GM12878 (cell line): Measurements from ENCODE around the gene FUT6.

Experiments used
- CBFB ChIP-seq: IDR thresholded peaks from 2 replicates; pipeline ENCODE4 v1.6.1; 2016; ENCODE audit warnings: antibody characterized with exemption, low read depth
- CBX3 ChIP-seq: fragments of 200-600 bp; sonication (generic); IDR thresholded peaks from 2 replicates; pipeline ENCODE4 v1.6.1; 2016; ENCODE audit warnings: low read depth, borderline replicate concordance
- CTCF ChIP-seq, 3 experiments: IDR thresholded peaks in 2 of 3; conservative IDR thresholded peaks in 1 of 3; 2 replicates each; pipeline ENCODE4 v1.5.1; 2011; ENCODE audit warnings: low read depth in 3 of 3, low read length in 3 of 3, mild to moderate bottlenecking in 3 of 3, control low read depth in 2 of 3, moderate library complexity in 2 of 3, inconsistent platforms in 1 of 3, mixed read lengths in 1 of 3; ENCODE audit not compliant: control insufficient read depth in 2 of 3, insufficient read depth in 1 of 3; ENCODE audit errors: extremely low read depth in 1 of 3
- FOS ChIP-seq: IDR thresholded peaks from 3 replicates; pipeline ENCODE4 v1.6.1; 2011; ENCODE audit warnings: borderline replicate concordance; ENCODE audit not compliant: insufficient read length; ENCODE audit errors: extremely low read depth
- GABPA ChIP-seq: IDR thresholded peaks from 2 replicates; pipeline ENCODE4 v1.6.1; 2014; ENCODE audit warnings: antibody characterized with exemption, low read depth, mild to moderate bottlenecking, inconsistent platforms
- JUNB ChIP-seq: IDR thresholded peaks from 2 replicates; pipeline ENCODE4 v1.6.1; 2016; ENCODE audit warnings: antibody characterized with exemption, mild to moderate bottlenecking
- MAX ChIP-seq: IDR thresholded peaks from 2 replicates; pipeline ENCODE4 v1.6.1; 2012; ENCODE audit warnings: low read depth, low read length, improper control_type of control experiment
- PKNOX1 ChIP-seq: fragments of 450-650 bp; IDR thresholded peaks from 2 replicates; pipeline ENCODE4 v1.6.1; 2016; ENCODE audit warnings: mild to moderate bottlenecking
- POLR2A ChIP-seq: IDR thresholded peaks from 2 replicates; pipeline ENCODE4 v1.6.1; 2011; ENCODE audit warnings: low read depth, mild to moderate bottlenecking, low read length
- POLR2AphosphoS5 ChIP-seq: IDR thresholded peaks from 2 replicates; pipeline ENCODE4 v1.6.1; 2011; ENCODE audit warnings: mild to moderate bottlenecking, low read length, inconsistent platforms
- SIN3A ChIP-seq: IDR thresholded peaks from 2 replicates; pipeline ENCODE4 v1.6.1; 2012; ENCODE audit warnings: low read depth, low read length, improper control_type of control experiment
- SP1 ChIP-seq: IDR thresholded peaks from one replicate; pipeline ENCODE4 v1.6.1; 2011; ENCODE audit warnings: low read depth, low read length
- TARDBP ChIP-seq: IDR thresholded peaks from 2 replicates; pipeline ENCODE4 v1.6.1; 2016; ENCODE audit warnings: borderline replicate concordance
- ZZZ3 ChIP-seq: IDR thresholded peaks from 2 replicates; pipeline ENCODE4 v1.6.1; 2011; ENCODE audit warnings: low read depth; ENCODE audit not compliant: control insufficient read depth, insufficient read length

- TF ChIP-seq PKNOX1 = no peak
- no peak for TF ChIP-seq MAX
- no peak for TF ChIP-seq JUNB
- no peak for TF ChIP-seq FOS
- no peak for TF ChIP-seq CTCF (IDR thresholded peaks at IDR 0.05 in 2 of 3, conservative IDR thresholded peaks at IDR 0.05 in 1 of 3; ENCODE audit: control insufficient read depth in 2 of 3, extremely low read depth in 1 of 3, insufficient read depth in 1 of 3, low read depth in 3 of 3, low read length in 3 of 3)
- TF ChIP-seq SIN3A = no peak
- TF ChIP-seq POLR2AphosphoS5 = no peak
- no peak for TF ChIP-seq SP1
- no peak for TF ChIP-seq TARDBP
- no peak for TF ChIP-seq CBFB
- no peak for TF ChIP-seq GABPA
- no peak for TF ChIP-seq ZZZ3
- no peak for TF ChIP-seq POLR2A
- no peak for TF ChIP-seq CBX3
Measured at GRCh38 chr19:5882421-5882968, 43.0 kb upstream of the FUT6 start.
